RWPE1 (cell line): ENCODE measurements around the gene CCR6.

ENCODE experiments used
- CTCF ChIA-PET: fragments of 350-600 bp; sonication (Branson Sonifier 250); formaldehyde crosslinking; extraction: SDS; loops from one replicate; lab custom pipeline; 2021; lab: Yijun Ruan, JAX
- POLR2A ChIA-PET: fragments of 400-600 bp; formaldehyde crosslinking; extraction: SDS; loops from one replicate; lab custom pipeline; 2020; ENCODE audit warnings: antibody characterized with exemption; ENCODE audit not compliant: low non-redundant PET; lab: Yijun Ruan, JAX
- DNase-seq: peaks from one replicate; pipeline ENCODE4 v3.0.0; 2012; ENCODE audit warnings: low spot score
- H3K27ac ChIP-seq: fragments of 450-650 bp; 2 replicates; pipeline ENCODE4 v1.5.1; 2017
- CTCF ChIP-seq: fragments of 450-650 bp; conservative IDR thresholded peaks from 2 replicates; pipeline ENCODE4 v1.5.1; 2017; ENCODE audit warnings: low read depth, mild to moderate bottlenecking

Gene CCR6

DNA sequence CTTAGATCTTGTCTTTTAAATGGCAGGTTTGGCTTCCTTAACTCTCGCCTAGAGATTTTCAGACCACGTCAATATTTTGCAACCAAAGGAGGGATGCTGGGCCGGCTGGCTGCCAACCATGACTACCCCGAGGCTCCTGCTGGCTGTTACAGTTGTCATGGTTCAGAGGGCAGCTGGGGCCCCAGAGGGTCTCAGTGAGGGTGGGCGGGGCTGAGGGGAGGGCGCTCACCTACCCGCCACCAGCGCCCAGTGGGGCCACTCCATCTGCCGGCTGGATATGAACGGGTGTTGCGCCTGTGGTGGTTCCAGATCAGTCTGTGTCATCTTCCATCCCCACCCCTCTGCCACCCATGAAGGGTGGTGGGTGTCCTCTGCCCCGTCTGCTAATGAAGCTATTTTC is 22.6 kb downstream of the CCR6 start:
- no peak overlapping the region for H3K27ac ChIP-seq
- no peak for DNase-seq
- POLR2A ChIA-PET, result no interaction called here
- TF ChIP-seq CTCF, result no peak
- CTCF ChIA-PET, result no interaction called here

DNA sequence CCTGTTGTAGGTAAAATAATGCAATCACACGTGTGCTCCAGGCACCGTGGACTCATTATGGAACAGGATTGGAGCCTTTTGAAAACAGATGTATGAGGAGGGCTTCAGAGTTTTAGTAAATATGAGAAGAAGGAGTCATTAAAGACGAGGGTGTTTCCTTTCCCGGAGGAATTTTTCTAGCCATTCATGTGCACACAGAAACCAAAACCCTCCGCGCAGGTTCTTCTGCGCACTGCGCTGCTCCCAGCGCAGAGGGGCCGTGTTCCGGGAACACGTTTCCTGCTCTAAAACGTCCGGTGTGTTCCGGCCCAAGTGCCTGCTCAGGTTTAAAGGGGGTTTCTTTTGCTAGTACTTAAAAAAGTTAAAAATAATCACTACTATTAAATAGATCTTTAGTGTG is 23.2 kb downstream of the CCR6 start:
- H3K27ac ChIP-seq, result no peak overlapping the region
- POLR2A ChIA-PET, result no interaction called here
- CTCF ChIA-PET, result interaction anchor here (0.6 to 1.0 kb wide), 3 partner anchors 130 to 1029 kb away, joined by 3 to 4 read pairs (median 4); no protein-coding TSS in a partner anchor

DNA sequence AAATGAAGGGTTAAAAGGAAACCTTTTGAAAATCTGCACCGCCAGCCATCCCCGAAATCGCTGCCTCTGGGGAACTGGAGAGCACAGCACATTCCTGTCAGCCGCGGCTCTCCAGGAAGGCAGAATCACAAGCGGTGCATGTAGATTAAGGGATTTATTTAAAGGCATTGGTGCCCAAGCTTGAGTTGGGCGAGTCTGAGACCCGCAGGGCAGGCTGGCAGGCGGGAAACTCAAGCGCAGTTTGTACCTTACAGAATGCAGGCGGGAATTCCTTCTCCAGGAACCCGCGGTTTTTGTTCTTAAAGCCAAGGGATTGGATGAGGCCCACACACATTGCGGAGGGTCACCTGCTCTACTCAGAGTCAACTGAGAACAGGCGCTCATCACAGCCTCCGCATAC is 24.1 kb downstream of the CCR6 start:
- ChIA-PET POLR2A (no interaction called here), CTCF (interaction anchor here (0.5 to 1.0 kb wide), 2 partner anchors 44 to 372 kb away, joined by 3 to 4 read pairs; no protein-coding TSS in a partner anchor)
- H3K27ac ChIP-seq, result no peak overlapping the region
- TF ChIP-seq CTCF, result no peak
- DNase-seq, result no peak

More for the DNA sequence above, 23.2 kb downstream of the CCR6 start:
- no peak for TF ChIP-seq CTCF
- no peak for DNase-seq

DNA sequence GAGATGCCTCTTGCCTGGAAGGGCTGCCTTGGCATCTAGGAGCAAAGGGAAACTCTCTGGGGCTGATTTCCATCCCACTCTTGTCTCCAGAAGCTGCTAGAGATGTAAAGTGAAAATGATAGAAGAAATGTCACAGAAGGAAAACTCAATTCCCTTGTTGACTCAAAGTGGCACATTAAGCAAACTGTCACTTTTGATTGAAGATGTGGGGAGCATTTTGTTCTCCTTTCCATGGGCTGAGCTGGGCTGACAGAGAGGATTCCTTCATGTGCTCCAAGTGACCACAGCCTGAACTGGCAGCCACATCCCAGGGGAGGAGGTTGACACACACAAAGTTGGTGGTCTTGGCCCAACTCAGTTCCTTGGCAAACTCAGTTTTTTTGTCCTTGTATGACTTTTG is 25.1 kb downstream of the CCR6 start:
- POLR2A ChIA-PET, result no interaction called here
- H3K27ac ChIP-seq, result no peak overlapping the region
- TF ChIP-seq CTCF, result no peak
- CTCF ChIA-PET, result no interaction called here
- no peak for DNase-seq

- no peak overlapping the region for H3K27ac ChIP-seq
- TF ChIP-seq CTCF, result no peak
- ChIA-PET CTCF (interaction anchor here (0.5 kb wide), 1 partner anchor 76 kb away, joined by 3 read pairs; no protein-coding TSS in a partner anchor), POLR2A (no interaction called here)
- no peak for DNase-seq
Measured at GRCh38 chr6:167148997-167149396, 26.1 kb downstream of the CCR6 start.

- POLR2A ChIA-PET, result no interaction called here
- no peak for DNase-seq
- CTCF ChIA-PET, result no interaction called here
- no peak for TF ChIP-seq CTCF
- no peak overlapping the region for H3K27ac ChIP-seq
Measured at GRCh38 chr6:167150941-167151549, 28.1 kb downstream of the CCR6 start.
